HG03571 (cell line): Measurements from ENCODE around the gene NTRK2.

ENCODE experiments used
- ATAC-seq: cut with Tn5 transposase; IDR thresholded peaks from one replicate; pipeline ENCODE4 v1.9.1; 2021; ENCODE audit not compliant: unreplicated experiment

The NTRK2 gene

GRCh38 chr9:84928419-84928818 is 258.9 kb downstream of the NTRK2 start:
- ATAC-seq, result no peak

DNA sequence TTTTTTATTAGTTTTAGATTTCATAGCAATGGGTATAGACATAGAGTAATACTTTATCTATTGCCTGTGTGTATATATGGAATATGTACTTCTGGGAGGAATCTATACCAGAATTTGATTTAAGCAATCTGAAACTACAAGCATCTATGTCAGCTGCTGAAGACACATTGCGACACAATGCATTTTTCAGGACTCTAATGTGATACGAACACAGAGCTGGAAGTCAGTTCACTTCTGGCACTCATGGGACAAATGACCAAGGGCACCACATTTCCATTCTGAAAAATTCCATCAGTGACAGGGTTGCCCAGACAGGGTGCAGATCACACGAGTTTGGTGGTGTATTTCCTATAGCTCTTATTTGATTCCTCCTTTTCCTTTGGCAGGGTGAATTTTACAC is 259.5 kb downstream of the NTRK2 start:
- ATAC-seq, result no peak

DNA sequence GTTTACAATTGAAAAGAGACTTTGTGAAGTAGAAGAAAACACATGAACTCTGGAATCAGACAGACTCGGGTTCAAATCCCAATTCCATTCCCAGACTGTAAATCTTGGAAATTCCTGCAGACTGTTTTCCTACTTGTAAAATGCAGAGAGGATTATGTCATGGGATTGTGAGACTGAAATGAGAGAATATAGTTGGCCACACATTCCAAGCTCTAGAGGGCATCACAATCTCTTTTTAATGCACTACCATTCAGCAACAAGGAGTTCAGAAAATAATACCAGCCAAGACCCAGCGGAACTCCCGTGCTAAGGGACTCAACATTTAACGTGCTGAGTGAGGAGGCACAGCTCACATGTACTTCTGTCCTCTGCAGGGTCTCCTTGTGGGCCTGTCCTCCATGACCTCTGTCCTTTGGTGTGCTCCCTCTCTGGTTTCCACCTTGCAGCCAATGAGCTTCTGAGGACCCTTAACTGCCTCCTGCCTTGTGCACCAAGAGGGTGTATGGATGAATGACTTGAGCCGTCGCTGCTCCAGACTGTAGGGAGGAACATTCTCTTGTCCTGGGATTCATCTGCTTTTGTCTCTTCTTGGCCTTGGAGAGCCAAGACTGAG is 263.5 kb downstream of the NTRK2 start:
- ATAC-seq, result no peak

DNA sequence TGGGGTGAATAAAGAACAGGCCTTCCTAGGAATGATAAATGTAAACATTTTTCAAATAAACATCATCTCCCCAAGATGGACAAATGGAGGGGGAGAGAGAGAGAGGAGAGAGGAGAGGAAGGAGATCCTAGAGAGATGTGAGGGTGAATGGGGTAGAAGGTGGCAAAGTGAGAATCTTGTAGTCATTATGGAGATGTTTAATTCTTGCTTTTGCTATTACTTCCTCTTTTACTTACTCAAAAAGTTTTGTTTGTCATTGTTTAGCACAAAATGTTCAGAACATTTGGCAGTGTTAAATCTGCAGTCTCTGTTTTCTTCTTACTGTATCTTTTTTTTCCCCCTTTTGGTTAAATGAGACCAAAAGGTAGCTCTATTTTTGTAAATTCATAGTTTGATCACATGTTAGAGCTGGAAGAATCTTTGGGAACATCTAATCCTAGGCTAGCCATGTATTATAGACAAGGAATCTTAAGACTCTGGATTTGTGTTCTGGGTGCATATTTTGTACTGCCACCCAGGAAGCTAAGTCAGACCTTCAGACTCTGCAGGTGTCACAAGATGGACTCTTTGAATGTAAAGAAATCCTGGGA is 266.1 kb downstream of the NTRK2 start:
- no peak for ATAC-seq

DNA sequence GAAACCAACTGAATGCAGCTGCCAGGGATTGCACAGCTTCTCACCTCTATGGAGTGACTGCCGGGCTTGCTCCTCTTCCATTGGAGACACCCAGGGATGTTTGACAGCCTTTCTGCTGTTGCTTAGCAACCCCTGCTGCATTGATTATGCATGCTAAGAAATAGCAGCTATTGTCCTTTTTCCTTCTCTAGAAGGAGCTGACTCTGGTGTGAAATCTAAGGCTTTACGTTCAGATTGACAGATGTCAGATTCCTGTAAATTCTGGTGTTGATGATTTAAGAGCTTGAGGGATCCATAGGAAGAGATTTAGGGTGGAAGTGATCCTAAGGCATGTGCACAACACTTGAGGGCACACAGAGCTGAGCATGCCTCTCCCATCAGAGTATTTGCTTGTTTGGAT is 267.7 kb downstream of the NTRK2 start:
- no peak for ATAC-seq

DNA sequence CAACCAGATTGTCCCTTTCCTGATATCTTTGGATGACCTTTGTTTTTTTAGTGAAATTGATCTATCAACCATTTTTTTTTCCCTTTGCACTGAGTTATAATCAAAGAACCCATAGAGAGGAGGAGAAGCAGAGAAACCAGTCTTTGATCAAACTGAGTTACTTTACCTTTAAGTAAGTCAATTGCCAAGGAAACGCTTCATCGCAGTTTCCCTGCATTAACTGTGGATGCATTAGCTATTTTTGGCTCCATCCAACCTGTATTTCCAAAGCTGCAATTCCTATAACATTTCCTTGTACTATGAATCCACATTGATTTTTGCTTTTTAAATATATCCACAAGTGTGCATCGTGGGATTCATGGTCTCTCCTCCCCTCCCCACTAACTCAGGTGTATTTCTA is 268.1 kb downstream of the NTRK2 start:
- ATAC-seq, result no peak

DNA sequence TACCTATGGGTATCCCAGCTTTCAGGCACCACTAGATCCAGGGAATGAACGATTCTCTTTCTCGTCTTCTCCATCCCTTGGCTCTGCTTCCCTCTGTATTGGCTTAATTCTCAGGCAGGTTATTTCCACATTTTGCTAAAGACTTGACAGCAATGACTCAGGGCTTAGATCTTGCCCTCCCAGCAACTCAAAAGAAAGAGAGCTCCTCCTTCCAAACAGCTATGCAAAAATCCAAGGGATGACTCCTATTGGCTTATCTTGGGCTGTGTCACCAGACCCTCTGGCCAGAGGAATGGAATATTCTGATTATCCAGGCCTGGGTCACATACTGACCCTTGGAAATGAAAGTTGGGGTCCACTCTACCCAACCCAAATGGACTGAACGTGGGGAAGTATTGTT is 270.2 kb downstream of the NTRK2 start:
- no peak for ATAC-seq

DNA sequence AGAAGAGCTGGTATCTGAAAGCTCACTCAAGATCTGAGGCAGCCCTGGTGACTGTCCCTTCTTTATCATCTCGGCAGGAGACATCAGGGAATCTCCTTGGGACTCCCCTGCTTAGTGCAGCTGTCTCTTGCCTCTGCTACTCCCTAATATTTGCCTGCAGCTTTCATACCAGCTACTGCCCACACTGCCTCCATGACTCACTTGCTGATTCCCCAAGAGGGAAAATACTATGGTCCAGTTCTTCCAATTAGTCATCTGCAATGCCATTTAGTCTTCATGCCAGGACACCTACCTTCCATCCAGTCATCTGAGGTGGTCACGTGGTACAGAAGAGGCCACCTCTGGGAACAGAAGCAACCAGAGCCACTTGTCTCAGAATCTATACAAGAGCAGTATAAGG is 270.8 kb downstream of the NTRK2 start:
- no peak for ATAC-seq

DNA sequence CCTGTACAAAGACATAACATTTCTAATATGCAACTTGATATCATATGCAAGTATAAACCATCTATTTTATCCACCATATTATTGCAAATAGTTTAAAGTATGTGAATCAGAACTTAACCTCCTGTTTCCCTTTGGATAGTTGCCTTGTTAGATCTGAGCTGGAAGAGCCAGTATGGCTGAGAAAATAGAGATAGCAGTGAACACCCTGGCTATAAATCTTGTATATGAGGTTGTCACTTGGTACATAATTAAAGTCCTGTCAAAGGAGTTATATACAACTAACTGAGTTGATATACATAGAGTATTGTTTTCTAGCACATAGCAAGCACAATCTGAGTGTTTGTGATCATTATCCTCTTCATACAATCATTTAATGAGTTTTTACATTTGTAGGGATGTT is 272.3 kb downstream of the NTRK2 start:
- no peak for ATAC-seq

DNA sequence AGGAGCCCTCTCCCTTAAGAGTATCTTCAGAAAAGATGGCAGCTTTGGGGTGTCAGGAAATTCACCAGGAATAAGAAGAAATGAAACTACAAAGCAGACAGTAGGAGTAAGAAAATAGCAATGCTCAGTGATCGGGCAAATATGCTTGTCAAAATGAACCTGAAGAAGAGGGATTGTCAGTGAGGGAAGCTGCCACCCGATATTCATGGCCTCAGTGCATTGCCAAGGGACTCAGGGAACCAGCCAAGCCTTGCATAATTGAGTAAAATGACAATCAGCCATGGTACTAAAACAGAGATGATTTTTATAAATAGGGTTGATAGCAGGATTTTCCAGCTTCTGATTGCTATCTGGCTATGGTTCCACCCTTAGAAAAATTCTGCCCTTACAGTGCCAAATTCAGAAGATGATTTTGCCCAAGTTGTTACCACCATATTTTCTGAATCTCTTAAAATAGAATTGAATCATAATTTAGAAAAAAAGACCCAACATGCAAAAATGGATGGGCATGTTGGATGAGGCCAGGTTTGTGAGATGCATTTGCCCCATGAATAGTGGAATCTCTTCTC is 274.0 kb downstream of the NTRK2 start:
- no peak for ATAC-seq

GRCh38 chr9:84945878-84946538 is 276.5 kb downstream of the NTRK2 start:
- no peak for ATAC-seq

GRCh38 chr9:84947412-84947972 is 278.0 kb downstream of the NTRK2 start:
- no peak for ATAC-seq

- ATAC-seq, result no peak
Measured at GRCh38 chr9:84949258-84949657, 279.7 kb downstream of the NTRK2 start.

- ATAC-seq, result no peak
Measured at GRCh38 chr9:84949971-84950370, 280.4 kb downstream of the NTRK2 start.

DNA sequence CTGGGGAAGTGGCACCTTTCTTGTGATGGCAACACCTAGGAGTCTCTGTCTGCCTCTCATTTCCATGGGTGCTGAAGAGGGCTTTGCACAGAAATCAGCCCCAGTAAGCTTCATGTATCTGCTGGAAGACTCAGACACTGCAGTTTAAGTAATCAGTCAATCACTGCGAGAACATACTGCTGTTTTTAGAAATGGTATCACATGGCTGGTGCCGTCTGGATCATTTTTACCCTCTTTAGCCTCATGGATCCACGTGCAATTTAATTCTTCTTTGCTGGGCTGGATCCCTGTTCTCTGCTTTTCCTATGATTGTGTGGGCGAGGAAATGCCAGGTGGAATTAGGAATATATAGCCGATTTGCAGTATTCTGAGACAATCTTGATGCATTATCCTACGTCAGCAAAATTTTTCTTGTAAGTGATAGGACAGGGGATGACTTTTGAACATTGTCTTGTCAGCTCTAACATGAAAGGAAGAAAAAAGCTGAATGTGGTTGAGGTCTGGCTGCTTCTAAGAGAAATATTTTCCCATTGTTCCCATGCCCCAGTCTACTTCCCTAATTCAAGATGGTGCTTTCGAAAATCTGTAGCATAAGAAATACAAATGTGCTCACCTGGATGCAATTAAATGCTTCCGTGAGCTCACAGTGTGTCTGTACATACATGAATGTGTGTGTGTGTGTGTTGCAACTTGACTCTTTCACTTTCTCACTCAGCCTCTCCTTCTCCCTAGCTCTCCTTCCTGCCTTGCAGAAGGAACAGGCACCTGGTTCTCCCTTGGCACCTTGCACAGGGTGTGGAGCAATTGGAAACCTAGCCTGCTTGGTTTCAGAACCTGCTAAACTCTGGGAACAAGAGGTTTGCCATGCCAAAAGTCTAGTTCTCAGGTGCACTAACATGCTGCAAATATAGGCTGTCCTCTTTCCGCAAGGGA is 281.6 kb downstream of the NTRK2 start:
- no peak for ATAC-seq

DNA sequence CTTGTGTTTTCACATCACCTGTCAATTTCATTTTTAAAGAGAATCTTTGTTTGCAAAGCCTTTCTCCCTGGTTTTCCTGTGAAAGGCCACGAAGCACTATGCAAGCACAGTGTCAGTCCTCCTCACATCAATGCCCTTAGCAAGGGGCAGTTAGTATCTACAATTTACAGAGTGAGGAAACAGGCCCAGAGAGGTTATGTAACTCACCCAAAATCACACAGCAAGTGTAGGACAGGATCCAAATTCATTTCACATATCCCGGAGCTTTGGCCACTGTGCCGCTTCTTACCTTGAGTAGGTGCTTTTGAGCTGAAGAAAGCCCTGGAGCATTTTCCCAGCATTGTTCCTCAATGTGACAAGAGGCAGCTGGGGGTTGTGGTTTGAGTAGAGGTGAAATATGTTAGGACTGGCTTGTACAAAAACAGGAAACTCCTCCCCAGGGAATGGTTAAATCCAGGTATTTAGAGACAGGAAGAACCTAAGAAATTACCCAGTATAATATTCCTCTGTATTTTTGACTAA is 283.8 kb downstream of the NTRK2 start:
- no peak for ATAC-seq

GRCh38 chr9:84953797-84954705 is 284.5 kb downstream of the NTRK2 start:
- peak; percentile 92 for ATAC-seq

DNA sequence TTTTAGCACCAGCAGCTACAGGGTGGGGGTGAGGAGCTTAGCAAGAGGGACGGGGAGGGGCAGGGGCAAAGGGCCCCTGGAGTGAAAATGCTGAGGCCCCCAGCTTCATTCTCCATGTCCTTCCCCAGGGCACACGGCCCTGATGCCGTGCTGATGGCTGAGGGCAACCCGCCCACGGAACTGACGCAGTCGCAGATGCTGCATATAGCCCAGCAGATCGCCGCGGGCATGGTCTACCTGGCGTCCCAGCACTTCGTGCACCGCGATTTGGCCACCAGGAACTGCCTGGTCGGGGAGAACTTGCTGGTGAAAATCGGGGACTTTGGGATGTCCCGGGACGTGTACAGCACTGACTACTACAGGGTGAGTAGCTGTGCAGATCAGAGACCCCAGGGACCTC is 285.6 kb downstream of the NTRK2 start:
- no peak for ATAC-seq

DNA sequence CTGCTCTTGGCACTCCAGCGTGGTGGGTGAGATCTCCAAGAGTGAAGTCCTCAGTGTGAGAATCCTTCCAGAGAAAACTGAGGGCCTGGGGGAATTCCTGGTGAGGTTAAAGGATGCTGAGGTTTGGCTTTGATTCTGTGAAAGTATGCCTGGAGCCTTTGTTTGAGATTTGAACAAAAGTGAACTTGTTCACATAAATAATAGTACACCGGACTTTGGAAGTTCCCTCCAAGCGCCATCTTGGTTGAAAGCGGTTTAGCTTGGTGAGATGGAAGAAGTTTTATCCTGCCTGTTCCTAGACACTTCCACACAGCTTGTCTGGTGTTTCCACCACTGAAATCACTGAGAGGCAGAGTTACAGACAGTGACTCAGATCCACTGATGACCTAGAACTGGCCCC is 286.4 kb downstream of the NTRK2 start:
- no peak for ATAC-seq

DNA sequence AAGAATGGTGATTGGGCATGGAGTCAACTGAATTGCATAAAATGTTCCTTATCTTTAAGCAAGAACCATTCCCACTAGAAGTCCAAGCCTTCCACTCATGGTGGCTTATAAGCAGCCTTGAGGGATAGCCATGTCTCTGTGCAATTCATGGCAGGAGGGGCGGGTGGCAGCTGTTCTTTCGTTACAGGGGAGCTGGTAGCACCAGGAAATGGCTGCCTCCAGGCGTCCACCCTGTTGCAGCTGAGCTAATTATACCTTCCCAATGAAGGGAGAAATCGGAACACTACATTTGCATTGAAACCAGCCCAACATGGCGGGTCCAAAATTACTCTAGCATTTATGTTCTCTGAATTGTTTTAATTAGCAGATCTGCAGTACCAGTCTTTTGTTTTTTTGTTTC is 289.8 kb downstream of the NTRK2 start:
- no peak for ATAC-seq
